HG03139 (cell line): ENCODE results near the gene PYGO2.

Experiments
- ATAC-seq: cut with Tn5 transposase; IDR thresholded peaks from one replicate; pipeline ENCODE4 v1.9.1; 2021; ENCODE audit not compliant: unreplicated experiment

Gene PYGO2

GRCh38 chr1:154962795-154963330 lies 1.3 kb upstream of the PYGO2 start:
- no peak for ATAC-seq

GRCh38 chr1:154962156-154962749 lies 671 bp upstream of the PYGO2 start:
- ATAC-seq = peak; percentile 2

GRCh38 chr1:154960446-154961136 lies 991 bp downstream of the PYGO2 start:
- ATAC-seq = no peak

GRCh38 chr1:154959426-154959780 lies 2.2 kb downstream of the PYGO2 start:
- ATAC-seq = no peak

GRCh38 chr1:154958681-154959425 lies 2.7 kb downstream of the PYGO2 start:
- no peak for ATAC-seq

- no peak for ATAC-seq
Measured at GRCh38 chr1:154958036-154958435, 3.5 kb downstream of the PYGO2 start.

- no peak for ATAC-seq
Measured at GRCh38 chr1:154957091-154957657, 4.4 kb downstream of the PYGO2 start.

GRCh38 chr1:154956544-154956941 lies 5.0 kb downstream of the PYGO2 start:
- ATAC-seq = no peak

- ATAC-seq = peak; percentile 46
Measured at GRCh38 chr1:154955718-154956543, 5.7 kb downstream of the PYGO2 start, which contains the start of gene PBXIP1. Gene PBXIP1, minus strand, starts transcription at chr1:154956099. Its CDS starts 2,378 bp downstream, at chr1:154953721.

GRCh38 chr1:154955039-154955717 lies 6.4 kb downstream of the PYGO2 start:
- ATAC-seq = no peak

- no peak for ATAC-seq
Measured at GRCh38 chr1:154954541-154954940, 7.0 kb downstream of the PYGO2 start.

GRCh38 chr1:154953611-154954038 lies 8.0 kb downstream of the PYGO2 start:
- no peak for ATAC-seq

- no peak for ATAC-seq
Measured at GRCh38 chr1:154952664-154953063, 8.9 kb downstream of the PYGO2 start.

GRCh38 chr1:154951901-154952657 lies 9.5 kb downstream of the PYGO2 start:
- no peak for ATAC-seq

- ATAC-seq = no peak
Measured at GRCh38 chr1:154948079-154948478, 13.5 kb downstream of the PYGO2 start.

GRCh38 chr1:154945962-154946850 lies 15.4 kb downstream of the PYGO2 start:
- no peak for ATAC-seq

GRCh38 chr1:154945160-154945961 lies 16.2 kb downstream of the PYGO2 start:
- no peak for ATAC-seq
